Stimulated activated CD4-positive, alpha-beta T cell treated with anti-CD3 and anti-CD28 coated beads, TNF-alpha, amount 100 ng/mL, for 1 hour (primary cell): ENCODE data around the gene SEPTIN6.

ENCODE experiments used
- DNase-seq, 3 donors: peaks; one replicate each; pipeline ENCODE4 v3.0.0-alpha.2; 2020; ENCODE audit warnings: low read depth in 3 of 3, low spot score in 1 of 3

SEPTIN6 gene

GRCh38 chrX:119655125-119655524 lies 37.8 kb downstream of the SEPTIN6 start:
- DNase-seq: peak; percentile 22 to 46 (median 42)

- DNase-seq: no peak
Observed at GRCh38 chrX:119654112-119654531, 38.8 kb downstream of the SEPTIN6 start.

- no peak for DNase-seq
Observed at GRCh38 chrX:119648421-119648775, 44.6 kb downstream of the SEPTIN6 start.

- peak in 1 of 3 donors; percentile 16 for DNase-seq
Observed at GRCh38 chrX:119647552-119648420, 45.2 kb downstream of the SEPTIN6 start.

DNA sequence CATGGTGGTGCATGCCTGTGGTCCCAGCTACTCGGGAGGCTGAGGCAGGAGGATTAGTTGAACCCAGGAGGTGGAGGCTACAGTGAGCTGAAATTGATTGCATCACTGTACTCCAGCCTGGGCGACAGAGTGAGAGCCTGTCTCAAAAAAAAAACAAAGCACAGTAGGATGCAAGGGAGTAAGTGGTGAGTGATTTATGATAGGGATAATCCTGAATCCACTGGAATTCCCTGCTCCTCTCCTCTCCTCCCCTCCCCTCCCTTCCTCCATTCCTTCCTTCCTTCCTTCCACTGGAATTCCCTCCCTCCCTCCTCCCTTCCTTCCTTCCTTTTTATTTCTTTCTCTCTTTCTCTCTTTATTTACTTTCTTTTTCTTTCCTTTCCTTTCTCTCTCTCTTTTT lies 45.9 kb downstream of the SEPTIN6 start:
- DNase-seq: no peak

- no peak for DNase-seq
Observed at GRCh38 chrX:119646515-119646914, 46.5 kb downstream of the SEPTIN6 start.

DNA sequence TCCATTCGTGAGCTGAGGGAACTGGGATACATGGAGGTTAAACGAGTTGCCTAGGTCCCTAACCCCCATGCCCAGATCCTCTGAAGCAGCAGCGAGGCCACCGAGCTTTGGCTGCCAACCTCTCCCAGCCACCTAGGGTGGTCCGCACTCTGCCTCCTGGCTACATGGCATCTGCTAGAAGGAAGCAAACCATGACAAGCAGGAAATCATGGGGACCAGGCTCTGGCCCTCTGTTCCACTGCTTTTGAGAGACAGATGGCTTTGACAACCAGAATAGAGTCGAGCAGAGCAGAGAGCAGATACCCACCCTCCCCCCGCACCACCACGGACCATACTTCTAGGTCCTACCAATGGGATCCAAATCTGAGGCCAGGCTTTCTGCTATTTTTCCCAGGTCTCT lies 49.3 kb downstream of the SEPTIN6 start:
- DNase-seq: no peak
